ENCODE data around the gene GDI1. TPM values are rescaled to one million over a fixed set of nuclear protein-coding genes. Genes with fewer than 3 reads are reported as not detected.

The GDI1 gene
- total and polyA plus RNA-seq, 9 of the 15 experiments (the other 6 are each of a cell fraction or from before 2014, with no cell fraction given): 0.97 to 82.6 (median 37.5) TPM

DNA sequence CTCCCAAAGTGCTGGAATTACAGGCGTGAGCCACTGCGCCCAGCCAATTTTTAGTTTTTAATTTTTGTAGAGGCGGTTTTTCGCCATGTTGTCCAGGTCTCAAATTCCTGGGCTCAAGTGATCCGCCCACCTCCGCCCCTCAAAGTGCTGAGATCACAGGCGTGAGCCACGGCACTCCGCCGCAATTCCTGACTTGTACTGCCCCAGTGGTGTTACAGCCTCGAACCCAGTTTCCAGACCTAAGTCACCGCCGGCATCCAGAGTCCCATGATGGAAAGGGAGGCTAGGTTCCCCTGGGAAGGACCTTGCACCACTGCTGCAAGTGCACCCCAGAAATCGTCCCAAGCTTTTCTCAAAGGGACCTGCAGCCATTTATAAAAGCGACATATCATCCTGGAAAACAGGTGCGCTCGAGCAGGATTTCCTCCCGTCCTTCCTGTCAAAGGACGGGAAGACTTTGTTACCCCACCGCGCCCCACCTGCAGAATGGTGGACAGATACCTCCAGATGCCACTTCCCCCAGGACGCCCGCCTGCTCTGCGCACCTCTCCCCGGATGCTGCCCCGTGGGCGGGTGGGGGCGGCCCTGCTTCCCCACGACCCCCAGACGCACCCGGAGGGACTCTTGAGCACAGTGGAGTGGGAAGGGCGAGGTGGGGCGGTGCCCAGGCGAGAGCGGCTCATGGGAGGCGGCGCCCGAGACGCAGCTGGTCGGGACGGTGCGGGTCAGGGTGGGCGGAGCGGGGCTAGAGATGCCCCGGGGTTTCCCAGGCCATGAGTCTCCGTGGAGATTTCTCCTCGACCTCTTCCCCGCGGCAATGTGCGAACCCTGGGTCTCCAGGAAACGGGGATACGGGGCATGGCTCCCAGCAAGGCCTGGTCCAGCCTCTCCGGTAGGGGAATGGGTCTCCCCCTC is 39.7 kb upstream of the GDI1 start (continued):
- TF ChIP-seq, protein P1, sequence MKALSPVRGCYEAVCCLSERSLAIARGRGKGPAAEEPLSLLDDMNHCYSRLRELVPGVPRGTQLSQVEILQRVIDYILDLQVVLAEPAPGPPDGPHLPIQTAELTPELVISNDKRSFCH (CRISPR knock-in tag; IDR thresholded peaks at IDR 0.05): no peak
- TF ChIP-seq, protein P1 (tag; IDR thresholded peaks at IDR 0.05): no peak
- TF ChIP-seq MAFG (tag; conservative IDR thresholded peaks at IDR 0.05): no peak
- TF ChIP-seq NUFIP1 (IDR thresholded peaks at IDR 0.05; ENCODE audit: partially characterized antibody): no peak
- TF ChIP-seq SMARCC2 (IDR thresholded peaks at IDR 0.05; ENCODE audit: low read depth): no peak
- no peak; the same call in 1 of the 2 replicates for TF ChIP-seq SUPT5H (IDR thresholded peaks at IDR 0.05)
- TF ChIP-seq FOS (IDR thresholded peaks at IDR 0.05; ENCODE audit: extremely low read depth, insufficient read length): no peak
- TF ChIP-seq NR2C1 (IDR thresholded peaks at IDR 0.05): no peak
- TF ChIP-seq NR2C1 (tag; IDR thresholded peaks at IDR 0.05): no peak
- no peak for TF ChIP-seq ZNF583 (CRISPR knock-in tag; IDR thresholded peaks at IDR 0.05)
- TF ChIP-seq PHF20 (IDR thresholded peaks at IDR 0.05; ENCODE audit: partially characterized antibody): no peak
- no peak for TF ChIP-seq MAFF (IDR thresholded peaks at IDR 0.05; ENCODE audit: low read length)
- TF ChIP-seq ZNF184 (CRISPR knock-in tag; IDR thresholded peaks at IDR 0.05): no peak
- no peak for TF ChIP-seq OTX1 (CRISPR knock-in tag; IDR thresholded peaks at IDR 0.05)
- TF ChIP-seq, protein P2, sequence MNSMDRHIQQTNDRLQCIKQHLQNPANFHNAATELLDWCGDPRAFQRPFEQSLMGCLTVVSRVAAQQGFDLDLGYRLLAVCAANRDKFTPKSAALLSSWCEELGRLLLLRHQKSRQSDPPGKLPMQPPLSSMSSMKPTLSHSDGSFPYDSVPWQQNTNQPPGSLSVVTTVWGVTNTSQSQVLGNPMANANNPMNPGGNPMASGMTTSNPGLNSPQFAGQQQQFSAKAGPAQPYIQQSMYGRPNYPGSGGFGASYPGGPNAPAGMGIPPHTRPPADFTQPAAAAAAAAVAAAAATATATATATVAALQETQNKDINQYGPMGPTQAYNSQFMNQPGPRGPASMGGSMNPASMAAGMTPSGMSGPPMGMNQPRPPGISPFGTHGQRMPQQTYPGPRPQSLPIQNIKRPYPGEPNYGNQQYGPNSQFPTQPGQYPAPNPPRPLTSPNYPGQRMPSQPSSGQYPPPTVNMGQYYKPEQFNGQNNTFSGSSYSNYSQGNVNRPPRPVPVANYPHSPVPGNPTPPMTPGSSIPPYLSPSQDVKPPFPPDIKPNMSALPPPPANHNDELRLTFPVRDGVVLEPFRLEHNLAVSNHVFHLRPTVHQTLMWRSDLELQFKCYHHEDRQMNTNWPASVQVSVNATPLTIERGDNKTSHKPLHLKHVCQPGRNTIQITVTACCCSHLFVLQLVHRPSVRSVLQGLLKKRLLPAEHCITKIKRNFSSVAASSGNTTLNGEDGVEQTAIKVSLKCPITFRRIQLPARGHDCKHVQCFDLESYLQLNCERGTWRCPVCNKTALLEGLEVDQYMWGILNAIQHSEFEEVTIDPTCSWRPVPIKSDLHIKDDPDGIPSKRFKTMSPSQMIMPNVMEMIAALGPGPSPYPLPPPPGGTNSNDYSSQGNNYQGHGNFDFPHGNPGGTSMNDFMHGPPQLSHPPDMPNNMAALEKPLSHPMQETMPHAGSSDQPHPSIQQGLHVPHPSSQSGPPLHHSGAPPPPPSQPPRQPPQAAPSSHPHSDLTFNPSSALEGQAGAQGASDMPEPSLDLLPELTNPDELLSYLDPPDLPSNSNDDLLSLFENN (IDR thresholded peaks at IDR 0.05; ENCODE audit: low read depth in 2 of 2, low read length in 2 of 2): no peak
- no peak for TF ChIP-seq ARNT (IDR thresholded peaks at IDR 0.05)
- no peak for TF ChIP-seq L3MBTL2 (IDR thresholded peaks at IDR 0.05)
- TF ChIP-seq MBD2 (IDR thresholded peaks at IDR 0.05; ENCODE audit: borderline replicate concordance, low read depth): no peak
- TF ChIP-seq, protein P3, sequence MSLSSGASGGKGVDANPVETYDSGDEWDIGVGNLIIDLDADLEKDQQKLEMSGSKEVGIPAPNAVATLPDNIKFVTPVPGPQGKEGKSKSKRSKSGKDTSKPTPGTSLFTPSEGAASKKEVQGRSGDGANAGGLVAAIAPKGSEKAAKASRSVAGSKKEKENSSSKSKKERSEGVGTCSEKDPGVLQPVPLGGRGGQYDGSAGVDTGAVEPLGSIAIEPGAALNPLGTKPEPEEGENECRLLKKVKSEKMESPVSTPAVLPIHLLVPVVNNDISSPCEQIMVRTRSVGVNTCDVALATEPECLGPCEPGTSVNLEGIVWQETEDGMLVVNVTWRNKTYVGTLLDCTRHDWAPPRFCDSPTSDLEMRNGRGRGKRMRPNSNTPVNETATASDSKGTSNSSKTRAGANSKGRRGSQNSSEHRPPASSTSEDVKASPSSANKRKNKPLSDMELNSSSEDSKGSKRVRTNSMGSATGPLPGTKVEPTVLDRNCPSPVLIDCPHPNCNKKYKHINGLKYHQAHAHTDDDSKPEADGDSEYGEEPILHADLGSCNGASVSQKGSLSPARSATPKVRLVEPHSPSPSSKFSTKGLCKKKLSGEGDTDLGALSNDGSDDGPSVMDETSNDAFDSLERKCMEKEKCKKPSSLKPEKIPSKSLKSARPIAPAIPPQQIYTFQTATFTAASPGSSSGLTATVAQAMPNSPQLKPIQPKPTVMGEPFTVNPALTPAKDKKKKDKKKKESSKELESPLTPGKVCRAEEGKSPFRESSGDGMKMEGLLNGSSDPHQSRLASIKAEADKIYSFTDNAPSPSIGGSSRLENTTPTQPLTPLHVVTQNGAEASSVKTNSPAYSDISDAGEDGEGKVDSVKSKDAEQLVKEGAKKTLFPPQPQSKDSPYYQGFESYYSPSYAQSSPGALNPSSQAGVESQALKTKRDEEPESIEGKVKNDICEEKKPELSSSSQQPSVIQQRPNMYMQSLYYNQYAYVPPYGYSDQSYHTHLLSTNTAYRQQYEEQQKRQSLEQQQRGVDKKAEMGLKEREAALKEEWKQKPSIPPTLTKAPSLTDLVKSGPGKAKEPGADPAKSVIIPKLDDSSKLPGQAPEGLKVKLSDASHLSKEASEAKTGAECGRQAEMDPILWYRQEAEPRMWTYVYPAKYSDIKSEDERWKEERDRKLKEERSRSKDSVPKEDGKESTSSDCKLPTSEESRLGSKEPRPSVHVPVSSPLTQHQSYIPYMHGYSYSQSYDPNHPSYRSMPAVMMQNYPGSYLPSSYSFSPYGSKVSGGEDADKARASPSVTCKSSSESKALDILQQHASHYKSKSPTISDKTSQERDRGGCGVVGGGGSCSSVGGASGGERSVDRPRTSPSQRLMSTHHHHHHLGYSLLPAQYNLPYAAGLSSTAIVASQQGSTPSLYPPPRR (CRISPR knock-in tag; IDR thresholded peaks at IDR 0.05; ENCODE audit: borderline replicate concordance): no peak
- TF ChIP-seq ZNF57 (CRISPR knock-in tag; IDR thresholded peaks at IDR 0.05): no peak
- no peak for TF ChIP-seq KDM5B (IDR thresholded peaks at IDR 0.05; ENCODE audit: insufficient replicate concordance, low read depth, low read length)
